ENCODE data around the gene MCC.

DNA sequence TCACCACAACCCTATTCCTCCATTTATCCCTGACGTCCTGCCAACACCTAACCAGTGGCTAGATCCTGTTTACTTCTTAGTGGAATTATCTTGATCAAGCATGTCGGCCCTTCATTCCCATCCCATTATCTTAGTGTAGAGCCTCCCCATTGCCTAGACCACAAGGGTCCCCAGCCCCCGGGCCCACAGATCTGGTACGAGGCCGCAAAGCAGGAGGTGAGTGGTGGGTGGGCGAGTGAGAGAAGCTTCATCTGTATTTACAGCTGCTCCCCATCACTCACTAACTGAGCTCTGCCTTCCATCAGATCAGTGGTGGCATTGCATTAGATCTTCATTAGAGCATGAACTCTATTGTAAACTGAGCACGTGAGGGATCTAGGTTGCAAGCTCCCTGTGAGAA, 236.2 kb downstream of the MCC start:
- TF ChIP-seq EZH2phosphoT487 (IDR thresholded peaks at IDR 0.05; ENCODE audit: insufficient read depth, low read depth) (no peak), EZH2 (IDR thresholded peaks at IDR 0.05; ENCODE audit: insufficient read depth, poor library complexity, severe bottlenecking) (no peak)
